Fibroblast of peridontal ligament (primary cell): ENCODE measurements around the gene RSPH1.

Source experiments
- DNase-seq: peaks from one replicate; pipeline ENCODE4 v3.0.0-alpha.2; 2010; ENCODE audit errors: extremely low read depth

Gene RSPH1

GRCh38 chr21:42448686-42449085 lies 47.3 kb downstream of the RSPH1 start:
- no peak for DNase-seq

DNA sequence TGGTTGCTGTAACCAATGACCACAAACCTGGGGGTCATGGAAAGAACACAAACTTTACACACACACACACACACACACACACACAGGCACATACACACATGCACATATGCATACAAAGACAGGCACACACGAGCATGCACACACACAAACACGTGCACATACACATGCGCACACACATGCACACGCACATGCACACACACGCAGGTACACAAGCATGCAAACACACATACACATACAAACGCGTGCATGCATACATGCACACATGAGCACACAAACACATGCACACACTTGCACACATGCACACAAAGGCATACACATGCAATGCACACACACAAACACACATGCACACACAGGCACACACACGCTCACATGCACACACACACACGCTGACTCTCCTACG lies 48.3 kb downstream of the RSPH1 start:
- DNase-seq: no peak

GRCh38 chr21:42447182-42447581 lies 48.8 kb downstream of the RSPH1 start:
- DNase-seq: no peak

- no peak for DNase-seq
Observed at GRCh38 chr21:42446531-42446930, 49.5 kb downstream of the RSPH1 start.

GRCh38 chr21:42445311-42445710 lies 50.7 kb downstream of the RSPH1 start:
- no peak for DNase-seq

GRCh38 chr21:42444745-42445059 lies 51.3 kb downstream of the RSPH1 start:
- DNase-seq: no peak

DNA sequence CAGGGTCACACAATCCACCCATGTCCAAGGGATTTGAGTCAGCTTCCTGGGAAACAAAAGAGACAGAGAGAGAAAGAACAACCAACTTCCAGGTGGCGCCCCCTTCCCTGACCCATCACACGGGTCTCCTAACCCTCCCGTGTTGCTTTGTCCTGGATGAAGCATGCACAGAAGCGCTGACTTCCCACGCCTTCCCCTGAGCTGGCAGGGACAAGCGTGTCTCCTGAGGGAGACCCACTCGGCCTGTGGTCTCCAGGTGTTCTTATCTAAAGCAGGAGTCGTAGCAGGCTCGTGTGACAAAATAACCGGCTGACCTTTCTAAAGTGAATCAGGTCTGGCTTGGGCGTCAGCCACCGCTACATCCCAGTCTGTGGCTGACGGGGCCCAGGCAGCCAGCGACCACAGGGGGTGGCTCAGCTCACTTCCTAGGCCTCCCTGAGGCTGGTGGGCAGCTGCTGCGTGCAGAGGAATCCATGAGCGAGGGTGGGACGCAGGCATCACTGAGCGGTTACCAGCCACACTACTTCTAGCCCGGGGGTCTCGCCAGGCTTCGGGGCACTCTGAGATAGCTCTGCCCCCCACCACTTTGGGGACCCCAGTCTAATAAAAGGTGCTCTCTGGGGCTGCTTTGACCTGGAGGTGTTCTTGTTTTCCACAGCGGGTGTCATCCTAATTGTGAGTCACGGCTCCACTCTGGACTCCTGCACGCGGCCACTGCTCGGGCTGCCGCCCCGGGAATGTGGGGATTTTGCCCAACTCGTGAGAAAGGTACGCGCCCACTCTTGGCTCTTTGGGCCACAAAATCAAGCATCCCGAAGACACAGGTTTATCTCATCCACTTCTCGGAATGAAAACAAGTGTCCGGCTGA lies 51.9 kb downstream of the RSPH1 start:
- no peak for DNase-seq

DNA sequence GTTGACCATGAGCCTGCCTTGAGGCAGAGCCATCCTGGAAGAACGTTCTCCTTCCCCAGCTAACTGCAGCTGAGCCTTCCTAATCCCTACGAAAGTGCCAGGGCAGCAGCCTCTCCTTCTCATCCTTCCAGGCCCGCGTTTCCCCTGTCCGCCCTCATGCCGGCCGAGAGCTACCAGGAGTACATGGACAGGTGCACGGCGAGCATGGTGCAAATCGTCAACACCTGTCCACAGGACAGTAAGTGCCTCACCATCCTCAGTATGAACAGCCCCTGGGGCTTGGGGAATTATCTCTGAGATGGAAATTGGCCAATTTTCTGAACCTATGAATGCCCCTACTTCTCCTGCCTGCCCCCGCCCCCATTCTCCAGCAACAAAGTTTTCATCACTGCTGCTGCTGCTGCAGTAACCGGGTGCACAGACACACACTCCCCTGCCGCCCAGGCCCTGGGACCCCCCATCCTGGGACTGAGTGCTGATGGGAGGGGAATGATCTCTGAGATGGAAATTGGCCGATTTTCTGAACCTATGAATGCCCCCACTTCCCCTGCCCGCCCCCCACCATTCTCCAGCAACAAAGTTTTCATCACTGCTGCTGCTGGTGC lies 52.7 kb downstream of the RSPH1 start:
- DNase-seq: no peak

DNA sequence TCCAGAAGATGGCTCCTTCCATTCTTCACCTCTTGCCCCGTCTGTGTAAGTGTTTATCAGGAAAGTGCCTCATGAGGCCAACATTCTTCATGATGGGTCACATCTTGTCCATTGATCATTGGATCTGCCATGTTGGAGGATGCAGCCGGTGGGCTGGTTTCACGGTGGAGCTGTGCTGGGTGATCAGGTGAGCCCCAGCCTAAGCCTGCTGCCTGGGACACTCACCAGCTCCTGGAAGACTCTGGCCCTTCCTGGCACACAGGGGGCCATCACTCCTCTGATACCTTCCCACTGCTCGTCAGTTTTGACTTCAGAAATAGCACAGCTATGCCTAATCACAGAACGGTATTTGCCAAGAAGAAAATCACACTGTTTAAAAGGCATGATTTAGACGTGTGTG lies 54.1 kb downstream of the RSPH1 start:
- DNase-seq: no peak

DNA sequence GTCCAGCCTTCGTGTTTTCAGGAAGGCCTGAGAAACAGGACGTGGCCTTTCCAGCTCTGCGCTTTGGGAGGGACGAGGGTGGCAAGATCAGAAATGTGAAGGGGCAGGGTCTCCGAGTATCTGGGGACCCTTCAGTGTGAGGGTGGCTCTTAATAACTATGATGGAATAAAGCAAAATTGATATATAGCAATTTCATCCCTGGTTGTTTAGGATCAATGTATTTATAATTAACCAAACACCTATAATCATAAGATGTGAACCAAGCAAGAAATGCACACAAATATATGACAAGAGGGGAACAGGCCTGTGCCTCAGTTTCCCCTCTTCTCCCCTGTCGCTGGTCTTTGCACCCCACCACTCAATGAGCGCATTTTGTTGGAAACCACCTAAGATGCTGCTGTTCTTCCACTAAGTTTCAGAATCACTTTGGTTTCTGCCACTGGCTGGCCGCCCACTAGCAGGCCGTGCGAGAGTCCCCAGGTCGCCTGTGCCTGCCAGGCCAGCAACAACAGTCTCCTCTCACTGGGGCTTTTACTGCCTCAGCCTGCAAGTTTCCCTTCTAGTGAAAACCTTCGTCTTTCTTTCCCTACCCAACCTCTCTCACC lies 55.7 kb downstream of the RSPH1 start:
- no peak for DNase-seq

DNA sequence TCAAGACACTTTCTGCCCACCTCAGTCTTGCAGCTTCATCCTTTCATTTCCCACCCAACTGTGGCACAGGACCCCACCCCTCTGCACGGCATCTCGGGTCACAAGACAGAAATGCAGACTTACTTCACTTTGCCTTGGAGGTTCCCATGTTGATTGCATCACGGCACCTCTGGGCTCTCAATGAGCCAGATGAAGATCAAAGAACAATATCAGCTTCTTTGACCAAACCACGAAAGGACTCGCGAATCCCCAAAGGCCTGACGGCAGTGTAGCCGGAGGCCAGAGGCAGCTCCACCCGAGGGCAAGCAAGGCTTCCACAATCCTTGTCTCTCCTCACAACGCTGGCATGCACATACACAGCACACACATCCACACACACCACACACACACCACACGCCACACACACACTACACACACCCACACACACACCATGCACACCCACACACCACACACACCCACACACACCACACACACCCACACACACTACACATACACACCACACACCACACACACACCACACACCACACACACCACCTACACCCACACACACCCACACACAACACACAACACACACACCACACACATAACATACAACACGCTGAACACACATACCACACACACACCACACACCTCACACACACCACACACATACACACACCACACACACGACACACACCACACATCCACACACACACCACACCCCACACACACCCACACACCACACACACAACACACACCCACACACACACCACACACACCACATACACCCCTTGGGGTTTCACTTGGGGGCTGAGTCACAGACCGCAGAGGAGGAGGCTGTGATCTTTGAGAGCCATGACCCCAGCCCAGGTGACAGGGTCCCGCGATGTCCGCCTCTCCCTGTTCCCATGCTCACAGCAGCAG lies 56.5 kb downstream of the RSPH1 start:
- no peak for DNase-seq

- no peak for DNase-seq
Observed at GRCh38 chr21:42438316-42439205, 57.5 kb downstream of the RSPH1 start.

- DNase-seq: no peak
Observed at GRCh38 chr21:42437786-42438185, 58.2 kb downstream of the RSPH1 start.

GRCh38 chr21:42436914-42437313 lies 59.1 kb downstream of the RSPH1 start:
- no peak for DNase-seq

DNA sequence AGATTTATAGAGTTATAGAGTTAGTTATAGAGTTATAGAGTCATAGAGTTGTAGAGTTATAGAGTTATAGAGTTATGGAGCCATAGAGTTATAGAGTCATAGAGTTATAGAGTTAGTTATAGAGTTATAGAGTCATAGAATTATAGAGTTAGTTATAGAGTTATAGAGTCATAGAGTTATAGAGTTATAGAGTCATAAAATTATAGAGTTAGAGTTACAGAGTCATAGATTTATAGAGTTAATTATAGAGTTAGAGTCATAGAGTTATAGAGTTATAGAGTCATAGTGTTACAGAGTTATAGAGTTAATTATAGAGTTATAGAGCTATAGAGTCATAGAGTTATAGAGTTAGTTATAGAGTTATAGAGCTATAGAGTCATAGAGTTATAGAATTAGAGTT lies 60.2 kb downstream of the RSPH1 start:
- DNase-seq: no peak

DNA sequence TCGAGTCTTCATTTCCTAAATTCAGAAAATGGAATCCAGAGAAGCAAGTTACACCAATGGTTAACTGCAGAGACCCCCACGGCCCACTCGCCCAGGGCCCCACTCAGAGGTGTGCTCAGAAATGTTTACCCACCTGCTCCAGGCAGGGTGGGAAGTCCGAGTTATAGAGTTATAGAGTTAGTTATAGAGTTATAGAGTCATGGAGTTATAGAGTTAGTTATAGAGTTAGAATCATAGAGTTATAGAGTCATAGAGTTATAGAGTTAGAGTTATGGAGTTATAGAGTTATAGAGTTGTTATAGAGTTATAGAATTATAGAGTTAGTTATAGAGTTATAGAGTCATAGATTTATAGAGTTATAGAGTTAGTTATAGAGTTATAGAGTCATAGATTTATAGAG lies 60.6 kb downstream of the RSPH1 start:
- DNase-seq: no peak

DNA sequence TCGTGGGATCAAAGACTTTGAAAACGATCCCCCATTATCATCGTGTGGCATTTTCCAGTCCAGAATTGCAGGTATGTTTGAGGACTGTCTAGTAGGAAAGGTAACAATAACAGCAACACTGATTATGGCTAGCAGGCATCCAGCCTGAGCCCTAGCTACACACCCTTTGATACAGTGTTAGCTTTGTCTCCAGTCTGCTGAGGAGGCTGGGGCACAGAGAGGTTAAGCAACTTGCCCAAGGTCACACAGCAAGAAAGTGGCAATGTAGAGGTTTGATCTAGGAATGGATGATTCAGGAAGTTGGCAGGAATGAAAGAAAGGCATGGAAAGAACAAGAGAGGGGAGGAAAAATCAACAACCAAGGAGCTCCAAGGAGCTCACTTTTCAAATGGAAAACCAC lies 61.1 kb downstream of the RSPH1 start:
- DNase-seq: no peak

- no peak for DNase-seq
Observed at GRCh38 chr21:42433946-42434551, 62.0 kb downstream of the RSPH1 start.

GRCh38 chr21:42432695-42433094 lies 63.3 kb downstream of the RSPH1 start:
- no peak for DNase-seq

GRCh38 chr21:42431196-42431595 lies 64.8 kb downstream of the RSPH1 start:
- DNase-seq: no peak

- no peak for DNase-seq
Observed at GRCh38 chr21:42430521-42430920, 65.5 kb downstream of the RSPH1 start.
